ENCODE results near the gene RAD18. TPM values are rescaled to one million over a fixed set of nuclear protein-coding genes. Genes with fewer than 3 reads are reported as not detected.

The RAD18 gene
- total and polyA plus RNA-seq, 7 donors, result 3.5 to 25.8 (median 6.4) TPM

DNA sequence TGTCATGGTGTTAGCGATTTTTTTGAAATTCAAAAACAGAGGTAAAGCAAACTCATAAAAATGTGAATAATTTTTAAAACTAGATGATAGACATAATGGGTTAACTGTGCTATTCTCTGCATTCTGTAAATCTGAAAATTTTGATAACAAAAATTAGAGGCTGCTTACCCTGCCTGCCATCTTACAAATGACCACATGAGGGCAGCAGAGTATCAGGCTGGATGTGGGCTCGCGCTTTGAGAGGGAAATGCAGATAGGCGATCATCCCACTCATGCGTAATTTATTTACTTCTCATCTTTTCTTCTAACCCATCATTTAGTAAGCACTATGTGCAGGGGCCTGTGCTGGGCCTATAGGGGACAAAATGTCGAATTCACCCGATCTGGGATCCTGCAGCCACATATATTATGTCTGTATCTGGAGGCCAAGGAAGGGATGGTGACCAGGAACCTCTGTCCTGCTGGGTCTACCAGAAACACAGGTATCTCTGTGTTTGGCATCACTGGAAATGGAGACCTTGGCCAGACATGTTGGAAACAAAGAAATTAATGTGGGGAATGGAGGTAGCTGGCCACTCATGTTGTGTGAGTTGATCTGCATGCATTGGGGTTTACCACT, 7.8 kb upstream of the RAD18 start:
- H3K27ac ChIP-seq, result no peak overlapping the region
- no peaks in the 10 kb centered on the region for H3K36me3 ChIP-seq
- no peaks in the 10 kb centered on the region for H3K9me3 ChIP-seq
- no peak overlapping the region for H3K4me3 ChIP-seq
- TF ChIP-seq POLR2AphosphoS5 (IDR thresholded peaks at IDR 0.05), result no peak
- TF ChIP-seq, protein P1, sequence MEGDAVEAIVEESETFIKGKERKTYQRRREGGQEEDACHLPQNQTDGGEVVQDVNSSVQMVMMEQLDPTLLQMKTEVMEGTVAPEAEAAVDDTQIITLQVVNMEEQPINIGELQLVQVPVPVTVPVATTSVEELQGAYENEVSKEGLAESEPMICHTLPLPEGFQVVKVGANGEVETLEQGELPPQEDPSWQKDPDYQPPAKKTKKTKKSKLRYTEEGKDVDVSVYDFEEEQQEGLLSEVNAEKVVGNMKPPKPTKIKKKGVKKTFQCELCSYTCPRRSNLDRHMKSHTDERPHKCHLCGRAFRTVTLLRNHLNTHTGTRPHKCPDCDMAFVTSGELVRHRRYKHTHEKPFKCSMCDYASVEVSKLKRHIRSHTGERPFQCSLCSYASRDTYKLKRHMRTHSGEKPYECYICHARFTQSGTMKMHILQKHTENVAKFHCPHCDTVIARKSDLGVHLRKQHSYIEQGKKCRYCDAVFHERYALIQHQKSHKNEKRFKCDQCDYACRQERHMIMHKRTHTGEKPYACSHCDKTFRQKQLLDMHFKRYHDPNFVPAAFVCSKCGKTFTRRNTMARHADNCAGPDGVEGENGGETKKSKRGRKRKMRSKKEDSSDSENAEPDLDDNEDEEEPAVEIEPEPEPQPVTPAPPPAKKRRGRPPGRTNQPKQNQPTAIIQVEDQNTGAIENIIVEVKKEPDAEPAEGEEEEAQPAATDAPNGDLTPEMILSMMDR (IDR thresholded peaks at IDR 0.05), result peak; percentile 87 to 97 (median 96)
- 2 to 3% methylated on average over 7 of the region's 7 CpGs for WGBS, 2 donors
- intact Hi-C loops (cut with DNase I), result loop anchor here (1.0 kb wide), 2 partner anchors 96 to 331 kb away; no protein-coding TSS in a partner anchor
- peaks cover 0 to 3% (median 0%) of the 10 kb centered on the region in 4 donors for H3K4me1 ChIP-seq
- peaks cover 0 to 9% (median 0%) of the 10 kb centered on the region in 3 donors for H3K27me3 ChIP-seq
- DNase-seq, result no peak

DNA sequence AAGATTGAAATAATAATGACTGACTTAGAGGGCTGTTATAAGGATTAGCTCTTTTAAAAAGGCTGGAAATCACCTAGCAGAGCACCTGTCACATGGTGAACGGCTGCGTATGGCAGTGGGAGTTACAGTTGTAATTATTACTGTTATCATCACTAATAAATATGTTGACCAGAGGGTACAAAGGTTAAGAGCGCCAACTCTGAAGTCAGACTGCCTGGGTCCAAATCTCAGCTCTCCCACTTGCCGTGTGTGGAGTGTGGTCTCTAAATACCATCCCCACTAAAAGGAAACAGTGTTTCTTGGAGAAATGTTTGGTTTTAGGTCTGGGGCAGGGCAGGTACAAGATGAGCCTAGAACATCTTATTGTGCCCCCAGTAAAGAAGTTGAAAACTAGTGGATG, 6.0 kb upstream of the RAD18 start:
- WGBS, 2 donors, result 49 to 71% methylated on average over 4 of the region's 4 CpGs
- no peak overlapping the region for H3K27ac ChIP-seq
- H3K4me1 ChIP-seq, result peaks cover 0 to 3% (median 0%) of the 10 kb centered on the region in 4 donors
- no peaks in the 10 kb centered on the region for H3K9me3 ChIP-seq
- TF ChIP-seq POLR2AphosphoS5 (IDR thresholded peaks at IDR 0.05), result no peak
- TF ChIP-seq EP300 (IDR thresholded peaks at IDR 0.05), result no peak
- peaks cover 0 to 3% (median 0%) of the 10 kb centered on the region in 3 donors for H3K27me3 ChIP-seq
- intact Hi-C loops (cut with DNase I), result no loop called here
- no peak for DNase-seq
- no peak overlapping the region for H3K4me3 ChIP-seq
- H3K36me3 ChIP-seq, result no peaks in the 10 kb centered on the region

DNA sequence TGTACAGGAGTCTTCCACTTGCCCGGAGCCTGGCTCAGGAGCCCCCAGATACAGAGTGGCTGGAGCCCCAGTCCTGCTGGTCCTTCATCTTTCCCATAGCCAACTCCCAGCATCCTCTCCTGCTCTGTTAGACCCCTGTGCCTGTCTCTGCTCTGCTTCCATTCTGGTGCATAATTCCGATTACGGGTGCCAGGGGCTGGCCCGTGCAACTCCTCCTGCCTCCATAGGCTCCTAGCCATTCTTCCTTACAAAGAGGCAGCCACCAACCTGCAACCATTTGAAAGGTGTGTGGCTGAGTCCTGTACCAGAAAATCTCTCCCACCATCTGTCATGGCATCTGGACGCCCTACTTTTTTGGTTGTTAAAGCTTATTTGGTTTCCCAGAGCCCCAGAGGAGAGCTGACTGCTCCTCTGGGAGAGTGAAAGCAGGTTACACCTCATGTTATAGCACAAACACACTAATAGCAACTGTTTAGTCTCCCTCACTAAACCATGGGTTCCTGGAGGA, 5.2 kb upstream of the RAD18 start:
- Histone ChIP-seq H3K36me3 (no peaks in the 10 kb centered on the region), H3K4me1 (peaks cover 0 to 7% (median 4%) of the 10 kb centered on the region in 4 donors), H3K9me3 (no peaks in the 10 kb centered on the region), H3K27me3 (peaks cover 0 to 3% (median 0%) of the 10 kb centered on the region in 3 donors), H3K4me3 (no peak overlapping the region), H3K27ac (no peak overlapping the region)
- intact Hi-C loops (cut with DNase I), result no loop called here
- WGBS, 2 donors, result 85 to 90% methylated on average over 5 of the region's 5 CpGs
- TF ChIP-seq, protein P1 (IDR thresholded peaks at IDR 0.05), result no peak
- TF ChIP-seq POLR2A (IDR thresholded peaks at IDR 0.05), result no peak
- TF ChIP-seq POLR2AphosphoS5 (IDR thresholded peaks at IDR 0.05), result no peak
- no peak for TF ChIP-seq EP300 (IDR thresholded peaks at IDR 0.05)
- no peak for DNase-seq

DNA sequence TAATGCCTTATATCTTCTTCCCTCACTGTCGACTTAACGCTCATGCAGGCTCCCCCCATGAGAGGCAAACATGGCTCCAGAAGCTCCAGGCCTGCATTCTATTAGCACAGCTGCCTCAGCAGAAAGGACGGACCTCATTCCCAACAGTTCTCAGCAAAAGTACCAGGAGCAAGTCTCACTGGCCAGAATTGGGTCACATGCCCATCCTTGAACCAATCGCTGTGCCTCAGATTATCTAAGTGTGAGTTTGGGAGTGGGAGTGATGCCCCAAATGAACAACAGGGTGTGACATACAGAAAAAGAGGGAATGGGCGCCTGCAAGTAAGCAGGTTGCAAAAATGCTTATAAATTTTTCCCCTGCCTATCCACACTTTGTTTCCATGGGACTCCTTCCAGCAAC, 4.3 kb upstream of the RAD18 start:
- Histone ChIP-seq H3K4me1 (peaks cover 0 to 12% (median 8%) of the 10 kb centered on the region in 4 donors), H3K9me3 (no peaks in the 10 kb centered on the region), H3K4me3 (no peak overlapping the region), H3K27me3 (peaks cover 0 to 3% (median 0%) of the 10 kb centered on the region in 3 donors), H3K36me3 (no peaks in the 10 kb centered on the region), H3K27ac (no peak overlapping the region)
- no peak for DNase-seq
- 84 to 94% methylated on average over 5 of the region's 5 CpGs for WGBS, 2 donors
- no peak for TF ChIP-seq EP300 (IDR thresholded peaks at IDR 0.05)
- no peak for TF ChIP-seq POLR2A (IDR thresholded peaks at IDR 0.05)
- TF ChIP-seq POLR2AphosphoS5 (IDR thresholded peaks at IDR 0.05), result no peak
- TF ChIP-seq, protein P1 (IDR thresholded peaks at IDR 0.05), result no peak
- intact Hi-C loops (cut with DNase I), result no loop called here

DNA sequence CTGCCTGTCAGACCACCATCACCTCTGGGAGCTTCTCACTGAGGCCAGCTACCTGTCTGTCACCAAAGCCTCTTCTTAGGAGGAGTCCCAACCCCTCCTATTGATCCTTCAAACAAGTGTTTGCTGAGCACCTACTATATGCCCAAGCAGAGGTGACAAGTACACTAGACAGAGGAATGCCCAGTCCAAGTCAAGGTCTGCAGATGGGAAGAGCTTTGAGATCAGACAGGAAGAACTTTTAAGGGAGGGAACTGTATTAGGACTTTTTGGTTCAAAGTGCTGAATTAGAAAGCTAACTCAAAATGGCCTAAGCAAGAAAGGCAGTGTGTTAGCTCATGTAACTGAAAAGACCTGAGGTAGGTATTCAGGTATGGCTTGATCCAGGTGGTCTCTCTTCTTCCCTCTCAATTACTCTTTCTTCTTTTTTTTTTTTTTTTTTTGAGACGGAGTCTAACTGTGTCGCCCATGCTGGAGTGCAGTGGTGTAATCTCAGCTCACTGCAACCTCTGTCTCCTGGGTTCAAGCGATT, 3.6 kb upstream of the RAD18 start:
- Histone ChIP-seq H3K4me3 (no peak overlapping the region), H3K4me1 (peaks cover 0 to 18% (median 14%) of the 10 kb centered on the region in 4 donors), H3K27me3 (peaks cover 0 to 3% (median 0%) of the 10 kb centered on the region in 3 donors), H3K36me3 (no peaks in the 10 kb centered on the region), H3K9me3 (no peaks in the 10 kb centered on the region), H3K27ac (no peak overlapping the region)
- intact Hi-C loops (cut with DNase I), result no loop called here
- DNase-seq, result no peak
- TF ChIP-seq POLR2A (IDR thresholded peaks at IDR 0.05) (no peak), POLR2AphosphoS5 (IDR thresholded peaks at IDR 0.05) (no peak), EP300 (IDR thresholded peaks at IDR 0.05) (no peak)
- TF ChIP-seq, protein P1 (IDR thresholded peaks at IDR 0.05), result no peak
- 64 to 81% methylated on average over 3 of the region's 3 CpGs for WGBS, 2 donors

Measured in sigmoid colon (tissue), 7 donors.